Measurements from ENCODE around the gene TYW1. TPM values are rescaled to one million over a fixed set of nuclear protein-coding genes. Genes with fewer than 3 reads are reported as not detected.

Gene TYW1
- total and polyA plus RNA-seq, 2 of the 8 experiments (the other 6 are each of a cell fraction or from before 2014, with no cell fraction given) = 8.8 to 16.2 TPM

- Histone ChIP-seq H3K14ac (ENCODE audit: insufficient read length) (no peak overlapping the region), H3K23ac (ENCODE audit: insufficient read length) (no peak overlapping the region), H2BK20ac (ENCODE audit: low read length) (no peak overlapping the region), H3K27me3 (replicated peaks in 1 of 4; ENCODE audit: control insufficient read depth in 3 of 4, extremely low read depth in 1 of 4, insufficient read depth in 3 of 4, low read length in 3 of 4) (no peaks in the 10 kb centered on the region), H4K5ac (ENCODE audit: insufficient read length, low read depth, low read length) (no peak overlapping the region), H2AFZ (ENCODE audit: low read length) (no peak overlapping the region), H3K79me1 (ENCODE audit: low read depth, low read length) (no peaks in the 10 kb centered on the region), H2BK12ac (ENCODE audit: low read depth, low read length) (no peak overlapping the region), H3K36me3 (ENCODE audit: control insufficient read depth in 2 of 4, insufficient read depth in 4 of 4, low read length in 3 of 4) (no peaks in the 10 kb centered on the region), H4K8ac (ENCODE audit: extremely low read depth, insufficient read depth, low read length) (no peak overlapping the region), H3K4me3 (ENCODE audit: extremely low read depth in 1 of 4, insufficient read depth in 2 of 4, low read depth in 3 of 4, low read length in 4 of 4) (no peak overlapping the region), H3K23me2 (ENCODE audit: low read depth, low read length) (no peaks in the 10 kb centered on the region), H3K4ac (replicated peaks; ENCODE audit: insufficient read length, low read depth, low read length) (no peak overlapping the region), H3K18ac (ENCODE audit: extremely low read depth, low read length) (no peak overlapping the region), H3K9me3 (ENCODE audit: insufficient read depth in 2 of 2, low read depth in 1 of 2, low read length in 1 of 2) (no peaks in the 10 kb centered on the region), H3K4me1 (replicated peaks in 1 of 4; ENCODE audit: control insufficient read depth in 3 of 4, insufficient read depth in 4 of 4, low read length in 3 of 4) (no peaks in the 10 kb centered on the region), H2AK5ac (ENCODE audit: low read depth, low read length) (no peak overlapping the region), H3K79me2 (ENCODE audit: control insufficient read depth in 1 of 2, insufficient read depth in 2 of 2, low read length in 2 of 2) (no peaks in the 10 kb centered on the region), H2BK120ac (replicated peaks; ENCODE audit: low read depth, low read length) (no peak overlapping the region), H4K91ac (replicated peaks; ENCODE audit: insufficient read length, low read length) (no peak overlapping the region), H2BK15ac (ENCODE audit: low read length) (no peak overlapping the region), H2BK5ac (ENCODE audit: low read depth, low read length) (no peak overlapping the region), H3K56ac (replicated peaks; ENCODE audit: insufficient read length, low read depth, low read length) (no peak overlapping the region), H3K27ac (ENCODE audit: low read depth, low read length) (no peak overlapping the region), H3K9ac (replicated peaks in 1 of 4; ENCODE audit: extremely low read depth in 1 of 4, low read depth in 3 of 4, low read length in 3 of 4) (no peak overlapping the region), H4K20me1 (replicated peaks in 1 of 2; ENCODE audit: control insufficient read depth in 1 of 2, insufficient read depth in 2 of 2, low read length in 2 of 2) (no peaks in the 10 kb centered on the region), H3K4me2 (ENCODE audit: insufficient read depth in 1 of 2, low read depth in 2 of 2, low read length in 2 of 2) (no peak overlapping the region)
- WGBS, 2 experiments (ENCODE audit: extremely low coverage in 1 of 2, insufficient coverage in 1 of 2, insufficient read length in 1 of 2, insufficient replicate concordance in 2 of 2, low coverage in 1 of 2, low lambda C conversion rate in 2 of 2, missing lambda C conversion rate in 1 of 2) = 96% methylated on average over 1 of the region's 2 CpGs; no CpG with 5 or more reads in 1 of the 2 experiments
- ChIA-PET POLR2A (ENCODE audit: partially characterized antibody) (no interaction called here), CTCF (ENCODE audit: partially characterized antibody) (no interaction called here)
- DNase-seq (ENCODE audit: low read depth in 1 of 2, low spot score in 2 of 2) (no peak), FAIRE-seq (no peak)
- TF ChIP-seq RAD21 (IDR thresholded peaks at IDR 0.05 in 1 of 2, conservative IDR thresholded peaks at IDR 0.05 in 1 of 2; ENCODE audit: low read depth in 2 of 2, low read length in 2 of 2) = no peak
- TF ChIP-seq CREB1 (IDR thresholded peaks at IDR 0.05) = no peak
- TF ChIP-seq KDM4A (IDR thresholded peaks at IDR 0.05; ENCODE audit: low read depth, low read length, severe bottlenecking) = no peak
- TF ChIP-seq SRF (IDR thresholded peaks at IDR 0.05; ENCODE audit: low read depth, low read length) = no peak
- no peak for TF ChIP-seq RNF2 (IDR thresholded peaks at IDR 0.05; ENCODE audit: borderline replicate concordance, low read depth, low read length, missing control alignments, poor library complexity, severe bottlenecking)
- no peak for TF ChIP-seq EZH2 (IDR thresholded peaks at IDR 0.05; ENCODE audit: low read depth, low read length, severe bottlenecking)
- no peak for TF ChIP-seq TBP (IDR thresholded peaks at IDR 0.05; ENCODE audit: low read depth, low read length)
- TF ChIP-seq, protein P1, sequence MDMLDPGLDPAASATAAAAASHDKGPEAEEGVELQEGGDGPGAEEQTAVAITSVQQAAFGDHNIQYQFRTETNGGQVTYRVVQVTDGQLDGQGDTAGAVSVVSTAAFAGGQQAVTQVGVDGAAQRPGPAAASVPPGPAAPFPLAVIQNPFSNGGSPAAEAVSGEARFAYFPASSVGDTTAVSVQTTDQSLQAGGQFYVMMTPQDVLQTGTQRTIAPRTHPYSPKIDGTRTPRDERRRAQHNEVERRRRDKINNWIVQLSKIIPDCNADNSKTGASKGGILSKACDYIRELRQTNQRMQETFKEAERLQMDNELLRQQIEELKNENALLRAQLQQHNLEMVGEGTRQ (IDR thresholded peaks at IDR 0.05; ENCODE audit: low read length) = no peak
These were observed 60.0 kb downstream of the TYW1 start for GRCh38 chr7:67056683-67057082.

Measured in H1 (cell line).